H9 (cell line): ENCODE data around the gene FNDC4. TPM values are rescaled to one million over a fixed set of nuclear protein-coding genes. Genes with fewer than 3 reads are reported as not detected.

Experiments
- DNase-seq: peaks from one replicate; pipeline ENCODE4 v3.0.0-alpha.2; 2017
- H2AFZ ChIP-seq: one replicate; pipeline ENCODE4 v1.6.1; 2013; ENCODE audit warnings: mild to moderate bottlenecking, low read length, control low read depth, moderate library complexity
- H2AK5ac ChIP-seq: 2 replicates; pipeline ENCODE4 v1.6.1; 2013; ENCODE audit warnings: low read length, control low read depth, mixed read lengths; ENCODE audit not compliant: insufficient read length
- H2BK120ac ChIP-seq: one replicate; pipeline ENCODE4 v1.6.1; 2013; ENCODE audit warnings: low read depth, mild to moderate bottlenecking, low read length, control low read depth, inconsistent platforms; ENCODE audit not compliant: poor library complexity, severe bottlenecking
- H2BK12ac ChIP-seq: 2 replicates; pipeline ENCODE4 v1.6.1; 2013; ENCODE audit warnings: low read length, control low read depth, mixed read lengths, low read depth; ENCODE audit not compliant: insufficient read length
- H2BK15ac ChIP-seq: 2 replicates; pipeline ENCODE4 v1.6.1; 2013; ENCODE audit warnings: low read depth, low read length, control low read depth
- H2BK20ac ChIP-seq: one replicate; pipeline ENCODE4 v1.6.1; 2013; ENCODE audit warnings: low read depth, mild to moderate bottlenecking, low read length, control low read depth, inconsistent platforms; ENCODE audit not compliant: poor library complexity, severe bottlenecking
- H2BK5ac ChIP-seq: 2 replicates; pipeline ENCODE4 v1.6.1; 2013; ENCODE audit warnings: low read length, control low read depth, mixed read lengths; ENCODE audit not compliant: insufficient read length
- H3K14ac ChIP-seq: 2 replicates; pipeline ENCODE4 v1.6.1; 2013; ENCODE audit warnings: low read length, control low read depth; ENCODE audit not compliant: insufficient read depth
- H3K18ac ChIP-seq: 2 replicates; pipeline ENCODE4 v1.6.1; 2013; ENCODE audit warnings: low read depth, mild to moderate bottlenecking, mixed read lengths, low read length, control low read depth; ENCODE audit not compliant: insufficient read length
- H3K23ac ChIP-seq: 2 replicates; pipeline ENCODE4 v1.6.1; 2013; ENCODE audit warnings: low read length, control low read depth, mixed read lengths, low read depth; ENCODE audit not compliant: insufficient read length
- H3K23me2 ChIP-seq: 2 replicates; pipeline ENCODE4 v1.6.1; 2013; ENCODE audit warnings: low read depth, mild to moderate bottlenecking, mixed read lengths, low read length, control low read depth; ENCODE audit not compliant: insufficient read length, poor library complexity, severe bottlenecking
- H3K27ac ChIP-seq: 2 replicates; pipeline ENCODE4 v1.5.1; 2013; ENCODE audit warnings: low read length, control low read depth, mixed read lengths, low read depth; ENCODE audit not compliant: insufficient read length
- H3K27me3 ChIP-seq: 2 replicates; pipeline ENCODE4 v1.6.1; 2013; ENCODE audit warnings: low read length, control low read depth, inconsistent platforms; ENCODE audit not compliant: insufficient read depth
- H3K4ac ChIP-seq: 2 replicates; pipeline ENCODE4 v1.6.1; 2013; ENCODE audit warnings: low read depth, mild to moderate bottlenecking, control low read depth, inconsistent platforms, low read length, moderate library complexity
- H3K4me1 ChIP-seq: 2 replicates; pipeline ENCODE4 v1.6.1; 2013; ENCODE audit warnings: low read length, control low read depth, inconsistent platforms; ENCODE audit not compliant: insufficient read depth
- H3K4me2 ChIP-seq: 2 replicates; pipeline ENCODE4 v1.6.1; 2013; ENCODE audit warnings: low read length, control low read depth, mixed read lengths; ENCODE audit not compliant: insufficient read length, insufficient read depth
- H3K56ac ChIP-seq: 2 replicates; pipeline ENCODE4 v1.6.1; 2013; ENCODE audit warnings: low read depth, mild to moderate bottlenecking, mixed read lengths, low read length, control low read depth; ENCODE audit not compliant: insufficient read length
- H3K79me1 ChIP-seq: 2 replicates; pipeline ENCODE4 v1.6.1; 2013; ENCODE audit warnings: low read depth, mild to moderate bottlenecking, moderate library complexity, low read length, control low read depth, inconsistent platforms; ENCODE audit not compliant: insufficient read depth, poor library complexity, severe bottlenecking
- H3K79me2 ChIP-seq: 2 replicates; pipeline ENCODE4 v1.6.1; 2013; ENCODE audit warnings: low read length, control low read depth, inconsistent platforms; ENCODE audit not compliant: insufficient read depth
- H3K9ac ChIP-seq: 2 replicates; pipeline ENCODE4 v1.6.1; 2013; ENCODE audit warnings: low read length, control low read depth, mixed read lengths; ENCODE audit not compliant: insufficient read length; ENCODE audit errors: extremely low read depth
- H3K9me3 ChIP-seq: one replicate; pipeline ENCODE4 v1.6.1; 2013; ENCODE audit warnings: low read depth, low read length, inconsistent platforms; ENCODE audit not compliant: control insufficient read depth
- H3T11ph ChIP-seq: one replicate; pipeline ENCODE4 v1.6.1; 2013; ENCODE audit warnings: mild to moderate bottlenecking, low read length, control low read depth, inconsistent platforms
- H4K20me1 ChIP-seq: one replicate; pipeline ENCODE4 v1.6.1; 2013; ENCODE audit not compliant: control insufficient read depth, insufficient read length, insufficient read depth
- H4K5ac ChIP-seq: 2 replicates; pipeline ENCODE4 v1.6.1; 2013; ENCODE audit warnings: low read depth, mild to moderate bottlenecking, mixed read lengths, low read length, control low read depth; ENCODE audit not compliant: insufficient read length
- H4K8ac ChIP-seq: replicated peaks from 2 replicates; pipeline ENCODE4 v1.6.1; 2013; ENCODE audit warnings: low read length, control low read depth, mixed read lengths, low read depth; ENCODE audit not compliant: insufficient read length
- H4K91ac ChIP-seq: 2 replicates; pipeline ENCODE4 v1.6.1; 2013; ENCODE audit warnings: low read depth, mild to moderate bottlenecking, moderate library complexity, mixed read lengths, low read length, control low read depth; ENCODE audit not compliant: insufficient read length
- H3K27ac Mint-ChIP-seq, 3 experiments: 2 replicates in 2 of 3; 3 replicates in 1 of 3; pipeline ENCODE4 v1.8.0; 2020 to 2021; ENCODE audit warnings: mixed read lengths in 3 of 3, mild to moderate bottlenecking in 1 of 3, moderate library complexity in 1 of 3
- H3K27me3 Mint-ChIP-seq: 2 replicates; pipeline ENCODE4 v1.8.0; 2021; ENCODE audit warnings: low read depth, mild to moderate bottlenecking, moderate library complexity, mixed read lengths
- H3K36me3 Mint-ChIP-seq, 3 experiments: 2 replicates in 2 of 3; 3 replicates in 1 of 3; pipeline ENCODE4 v1.8.0; 2020 to 2021; ENCODE audit warnings: low read depth in 3 of 3, mixed read lengths in 3 of 3; ENCODE audit not compliant: insufficient read depth in 1 of 3
- H3K4me1 Mint-ChIP-seq, 2 experiments: 2 replicates each; pipeline ENCODE4 v1.8.0; 2020; ENCODE audit warnings: mixed read lengths in 2 of 2
- H3K4me3 Mint-ChIP-seq, 2 experiments: 2 replicates in 1 of 2; 3 replicates in 1 of 2; pipeline ENCODE4 v1.8.0; 2020 to 2021; ENCODE audit warnings: mild to moderate bottlenecking in 2 of 2, mixed read lengths in 2 of 2, moderate library complexity in 1 of 2
- H3K9me3 Mint-ChIP-seq, 2 experiments: 2 replicates in 1 of 2; 3 replicates in 1 of 2; pipeline ENCODE4 v1.8.0; 2020; ENCODE audit warnings: mild to moderate bottlenecking in 2 of 2, mixed read lengths in 2 of 2, moderate library complexity in 1 of 2
- WGBS: extraction: QIAGEN DNeasy Blood & Tissue Kit; methylation state at CpG from one replicate; pipeline ENCODE4 v1.1.7; 2013; ENCODE audit warnings: missing lambda C conversion rate, low lambda C conversion rate, mixed read lengths; ENCODE audit not compliant: insufficient read length; ENCODE audit errors: extremely low coverage; 5-methylcytosine and 5-hydroxymethylcytosine counted together
- total RNA-seq: library from RNA; stranded (reverse); gene quantifications from 2 replicates; pipeline ENCODE4 v1.2.1, GENCODE V29; 2021
- TF ChIP-seq, protein P1 (sequence below): fragments of 200-600 bp; sonication (generic); conservative IDR thresholded peaks from 3 replicates; pipeline ENCODE4 v1.8.0; 2021; ENCODE audit warnings: antibody characterized with exemption, mild to moderate bottlenecking

Gene FNDC4
- total RNA-seq, 1 experiment from 2014 or later: 21.5 TPM

GRCh38 chr2:27461118-27461517 is 33.9 kb downstream of the FNDC4 start:
- Histone ChIP-seq H3K23me2 (no peaks in the 10 kb centered on the region), H2BK5ac (no peak overlapping the region), H2BK12ac (no peak overlapping the region), H4K91ac (no peak overlapping the region), H3K27me3 (no peaks in the 10 kb centered on the region), H3K56ac (no peak overlapping the region), H3K27ac (no peak overlapping the region), H2BK120ac (no peak overlapping the region), H3K4me2 (no peak overlapping the region), H3T11ph (no peak overlapping the region), H3K79me1 (no peaks in the 10 kb centered on the region), H3K4ac (no peak overlapping the region), H3K4me1 (no peaks in the 10 kb centered on the region), H4K20me1 (no peaks in the 10 kb centered on the region), H3K18ac (no peak overlapping the region), H2BK15ac (no peak overlapping the region), H4K8ac (no peak overlapping the region), H2AFZ (no peak overlapping the region), H2BK20ac (no peak overlapping the region), H3K14ac (no peak overlapping the region), H4K5ac (no peak overlapping the region), H2AK5ac (no peak overlapping the region), H3K79me2 (no peaks in the 10 kb centered on the region), H3K9me3 (no peaks in the 10 kb centered on the region), H3K9ac (no peak overlapping the region), H3K23ac (no peak overlapping the region)
- TF ChIP-seq, protein P1, sequence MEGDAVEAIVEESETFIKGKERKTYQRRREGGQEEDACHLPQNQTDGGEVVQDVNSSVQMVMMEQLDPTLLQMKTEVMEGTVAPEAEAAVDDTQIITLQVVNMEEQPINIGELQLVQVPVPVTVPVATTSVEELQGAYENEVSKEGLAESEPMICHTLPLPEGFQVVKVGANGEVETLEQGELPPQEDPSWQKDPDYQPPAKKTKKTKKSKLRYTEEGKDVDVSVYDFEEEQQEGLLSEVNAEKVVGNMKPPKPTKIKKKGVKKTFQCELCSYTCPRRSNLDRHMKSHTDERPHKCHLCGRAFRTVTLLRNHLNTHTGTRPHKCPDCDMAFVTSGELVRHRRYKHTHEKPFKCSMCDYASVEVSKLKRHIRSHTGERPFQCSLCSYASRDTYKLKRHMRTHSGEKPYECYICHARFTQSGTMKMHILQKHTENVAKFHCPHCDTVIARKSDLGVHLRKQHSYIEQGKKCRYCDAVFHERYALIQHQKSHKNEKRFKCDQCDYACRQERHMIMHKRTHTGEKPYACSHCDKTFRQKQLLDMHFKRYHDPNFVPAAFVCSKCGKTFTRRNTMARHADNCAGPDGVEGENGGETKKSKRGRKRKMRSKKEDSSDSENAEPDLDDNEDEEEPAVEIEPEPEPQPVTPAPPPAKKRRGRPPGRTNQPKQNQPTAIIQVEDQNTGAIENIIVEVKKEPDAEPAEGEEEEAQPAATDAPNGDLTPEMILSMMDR: no peak
- no CpG with 5 or more reads among the region's 8 CpGs for WGBS
- H3K27me3 Mint-ChIP-seq: no peaks in the 10 kb centered on the region
- no peaks in the 10 kb centered on the region for H3K9me3 Mint-ChIP-seq
- peaks cover 0 to 21% (median 9%) of the 10 kb centered on the region in 3 experiments; a peak in 5 of 7 replicates for H3K36me3 Mint-ChIP-seq
- no peak overlapping the region for H3K4me3 Mint-ChIP-seq
- H3K27ac Mint-ChIP-seq: peak overlapping the region; percentile 59 to 86 (median 71); a peak in 4 of 7 replicates
- peaks cover 8 to 15% of the 10 kb centered on the region in 2 experiments for H3K4me1 Mint-ChIP-seq
- no peak for DNase-seq
